DMS 273 treated with DMSO at 0.1 percent for 48 hours (cell line): ENCODE measurements around the gene NTSR1.

Experiments used
- DNase-seq: peaks from one replicate; lab custom pipeline; 2025; lab: John Stamatoyannopoulos, UW

The NTSR1 gene

DNA sequence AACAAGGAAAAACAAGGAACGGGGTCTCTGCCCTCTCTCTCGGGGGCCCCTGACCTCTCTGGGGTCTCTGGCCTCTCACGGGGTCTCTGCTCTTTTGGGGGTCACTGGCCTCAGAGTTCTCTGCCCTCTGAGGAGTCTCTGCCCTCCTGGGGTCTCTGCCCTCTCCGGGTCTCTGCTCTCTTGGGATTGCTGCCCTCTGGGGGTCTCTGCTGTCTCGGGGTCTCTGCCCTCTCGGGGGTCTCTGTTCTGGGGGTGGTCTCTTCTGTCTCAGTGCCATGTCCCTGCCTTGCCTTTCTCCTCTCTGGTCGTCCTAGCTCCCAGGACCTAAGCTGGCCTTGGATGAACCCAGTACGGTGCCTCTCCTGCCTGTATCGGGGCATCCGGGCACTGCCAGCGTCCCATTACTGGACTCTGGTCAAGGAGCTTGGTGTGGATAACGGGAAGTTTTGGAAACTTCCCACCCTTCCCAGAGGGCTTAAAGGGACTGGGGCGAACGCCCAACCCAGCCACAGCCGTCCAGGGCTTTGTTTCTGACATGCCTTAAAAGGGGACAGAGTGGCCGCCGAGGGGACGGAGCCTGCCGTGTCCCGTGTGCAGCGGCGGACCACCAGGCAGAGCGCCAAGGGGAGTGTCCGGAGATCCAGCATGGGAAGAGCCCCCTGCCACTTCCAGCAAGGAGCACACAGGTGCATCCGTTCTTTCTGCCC is 62.9 kb downstream of the NTSR1 start:
- DNase-seq, result no peak

DNA sequence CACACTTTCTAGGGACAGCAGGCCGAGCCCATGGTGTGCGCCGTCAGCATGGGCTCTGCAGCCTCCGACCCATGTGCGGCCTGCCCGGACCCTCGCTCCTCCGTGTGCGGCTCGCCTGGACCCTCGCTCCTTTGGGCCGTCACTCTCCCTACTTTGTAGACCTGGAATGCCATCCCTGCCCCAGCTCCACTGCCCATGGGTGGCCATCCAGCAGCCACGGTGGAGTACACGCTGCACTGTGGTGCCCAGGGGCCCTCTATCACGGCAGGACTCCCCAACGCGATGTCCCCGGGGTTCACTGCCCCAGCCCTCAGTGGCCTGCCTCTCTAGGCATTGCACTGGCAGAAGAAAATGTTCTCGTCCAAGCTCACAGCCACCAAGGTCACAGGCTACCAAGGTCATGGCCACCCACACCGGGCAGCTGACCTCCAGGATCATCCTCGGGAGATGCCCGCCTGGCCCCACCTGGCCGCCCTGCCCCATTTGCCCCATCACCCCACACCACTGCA is 63.5 kb downstream of the NTSR1 start:
- no peak for DNase-seq

GRCh38 chr20:62772619-62772989 is 64.0 kb downstream of the NTSR1 start:
- no peak for DNase-seq

DNA sequence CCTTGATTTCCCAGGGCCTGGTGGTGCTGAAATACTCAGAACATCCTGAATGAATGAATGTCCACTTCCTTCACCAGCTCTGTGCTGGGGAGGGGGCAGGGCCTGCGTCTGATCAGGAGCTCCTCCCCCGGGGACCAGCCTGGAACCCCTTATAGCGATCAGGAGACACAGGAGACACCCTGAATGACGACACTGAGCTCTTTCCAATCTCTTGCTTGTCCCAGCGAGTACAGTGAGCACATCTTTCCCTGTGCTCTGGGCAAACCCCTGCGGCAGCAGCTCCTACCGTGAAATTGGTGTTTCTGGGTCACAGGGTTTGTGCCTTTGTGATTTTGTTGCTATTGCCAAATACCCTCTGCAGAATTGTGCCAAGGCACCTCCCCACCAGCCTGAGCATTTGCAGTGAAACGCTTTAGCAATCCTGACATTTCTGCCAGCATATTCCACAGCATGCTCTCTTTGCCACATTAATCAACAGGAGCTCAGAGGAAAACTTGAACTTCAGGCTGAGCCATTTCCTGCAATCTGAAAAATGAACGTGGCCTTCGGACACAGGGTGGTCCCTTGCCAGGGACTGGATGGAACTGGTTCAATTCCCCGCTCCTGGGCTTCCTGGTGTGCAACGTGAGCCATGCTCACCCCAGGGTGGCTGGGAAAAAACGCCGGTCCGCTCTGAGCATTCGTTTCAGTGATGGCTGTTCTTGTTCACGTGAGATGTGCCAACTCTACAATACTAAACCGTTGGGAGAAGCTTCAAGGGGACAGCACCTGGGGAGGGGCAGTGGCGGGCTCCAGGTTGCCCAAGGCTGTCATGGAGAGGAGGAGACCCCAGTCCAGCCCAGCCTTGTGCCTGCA is 64.6 kb downstream of the NTSR1 start:
- DNase-seq, result no peak

DNA sequence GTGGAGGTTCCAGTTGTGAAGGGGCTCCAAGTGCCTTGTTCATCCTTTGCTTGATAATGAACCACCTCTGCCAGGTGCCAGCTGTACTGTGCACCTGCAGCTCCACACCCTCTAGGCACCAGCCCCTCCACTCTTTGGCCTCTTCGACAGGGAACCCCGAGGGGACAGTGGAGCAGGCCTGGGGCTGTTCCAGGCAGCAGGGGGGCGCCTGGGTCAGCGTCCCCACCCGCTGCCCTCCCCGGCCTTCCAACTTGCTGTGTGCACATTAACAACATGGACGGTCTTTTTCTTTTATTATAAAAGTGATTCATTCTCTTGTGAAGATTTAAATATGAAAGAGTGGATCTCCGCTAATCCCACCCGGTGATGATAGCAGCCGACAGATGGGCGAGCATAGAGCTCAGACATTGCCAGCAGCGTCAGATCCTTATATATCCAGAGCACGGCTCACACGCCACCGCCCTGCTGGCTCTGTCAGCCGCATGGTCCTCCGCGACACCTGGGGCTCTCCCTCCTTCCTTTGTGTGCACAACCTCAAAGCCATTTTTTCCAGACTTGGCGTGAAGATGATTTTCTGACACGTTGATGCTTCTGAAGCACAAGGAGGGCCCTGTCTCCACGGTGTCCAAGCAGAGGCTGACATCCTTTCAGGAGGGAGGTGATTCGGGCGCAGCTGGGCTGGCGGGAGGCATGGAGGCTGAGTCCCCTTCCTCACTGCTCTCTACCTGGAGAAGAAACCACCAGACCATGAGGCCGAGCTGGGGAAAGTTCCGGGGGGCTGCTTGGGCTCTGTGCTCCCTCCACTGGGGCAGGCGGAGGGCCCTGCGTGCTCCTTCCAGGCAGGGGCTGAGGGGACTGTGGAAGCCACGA is 65.4 kb downstream of the NTSR1 start:
- peak; percentile 32 for DNase-seq

GRCh38 chr20:62774762-62775161 is 66.1 kb downstream of the NTSR1 start:
- no peak for DNase-seq

DNA sequence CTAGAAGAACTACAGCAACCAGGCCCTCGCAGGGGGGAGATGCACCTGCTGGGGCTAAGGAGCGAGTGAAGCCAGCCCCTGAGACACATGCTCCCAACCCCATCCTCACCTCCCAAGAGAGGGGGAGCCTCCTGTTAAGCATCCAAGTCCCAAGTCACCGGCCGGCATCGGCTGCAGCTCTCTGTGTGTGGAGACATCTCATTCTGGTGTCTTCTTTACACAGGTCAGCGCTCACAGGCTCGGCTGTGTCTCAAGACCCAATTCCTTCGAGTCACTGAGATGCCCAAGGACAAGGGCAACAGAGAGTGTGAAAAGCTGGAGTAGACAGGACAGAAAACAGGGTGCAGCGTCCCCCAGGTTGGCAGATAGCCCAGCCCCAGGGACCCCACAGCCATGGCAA is 66.6 kb downstream of the NTSR1 start:
- DNase-seq, result no peak

DNA sequence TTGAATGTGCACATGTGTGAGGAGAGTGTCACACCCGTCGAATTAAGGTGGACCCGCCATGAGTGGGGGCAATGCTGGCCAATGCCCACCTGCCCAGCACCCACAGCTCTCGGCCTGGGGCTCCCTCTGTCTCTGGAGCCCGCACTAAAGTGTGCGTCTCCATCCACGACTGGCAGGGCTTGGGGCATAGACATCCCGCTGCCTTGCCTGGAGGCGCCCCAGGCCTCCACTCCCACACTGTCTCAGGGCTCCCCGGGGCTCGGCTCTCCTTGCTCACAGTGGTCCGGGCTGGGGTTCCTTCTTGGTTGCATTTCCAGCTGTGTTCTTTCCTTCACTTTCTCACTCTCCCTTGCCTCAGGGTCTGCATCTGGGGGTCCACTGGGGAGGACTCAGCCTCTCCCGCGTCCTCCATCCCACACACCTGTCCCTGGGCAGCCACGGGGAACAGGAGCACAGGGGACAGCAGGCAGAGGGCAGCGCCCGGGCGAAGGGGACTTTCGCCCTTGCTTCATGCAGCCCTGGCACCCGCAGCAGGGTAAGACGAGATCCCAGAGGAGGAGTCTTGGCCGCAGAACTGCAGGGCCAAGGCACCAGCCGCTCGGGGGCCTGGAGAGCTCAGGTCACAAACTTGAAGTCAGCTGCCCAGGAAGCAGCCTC is 67.5 kb downstream of the NTSR1 start:
- DNase-seq, result no peak

DNA sequence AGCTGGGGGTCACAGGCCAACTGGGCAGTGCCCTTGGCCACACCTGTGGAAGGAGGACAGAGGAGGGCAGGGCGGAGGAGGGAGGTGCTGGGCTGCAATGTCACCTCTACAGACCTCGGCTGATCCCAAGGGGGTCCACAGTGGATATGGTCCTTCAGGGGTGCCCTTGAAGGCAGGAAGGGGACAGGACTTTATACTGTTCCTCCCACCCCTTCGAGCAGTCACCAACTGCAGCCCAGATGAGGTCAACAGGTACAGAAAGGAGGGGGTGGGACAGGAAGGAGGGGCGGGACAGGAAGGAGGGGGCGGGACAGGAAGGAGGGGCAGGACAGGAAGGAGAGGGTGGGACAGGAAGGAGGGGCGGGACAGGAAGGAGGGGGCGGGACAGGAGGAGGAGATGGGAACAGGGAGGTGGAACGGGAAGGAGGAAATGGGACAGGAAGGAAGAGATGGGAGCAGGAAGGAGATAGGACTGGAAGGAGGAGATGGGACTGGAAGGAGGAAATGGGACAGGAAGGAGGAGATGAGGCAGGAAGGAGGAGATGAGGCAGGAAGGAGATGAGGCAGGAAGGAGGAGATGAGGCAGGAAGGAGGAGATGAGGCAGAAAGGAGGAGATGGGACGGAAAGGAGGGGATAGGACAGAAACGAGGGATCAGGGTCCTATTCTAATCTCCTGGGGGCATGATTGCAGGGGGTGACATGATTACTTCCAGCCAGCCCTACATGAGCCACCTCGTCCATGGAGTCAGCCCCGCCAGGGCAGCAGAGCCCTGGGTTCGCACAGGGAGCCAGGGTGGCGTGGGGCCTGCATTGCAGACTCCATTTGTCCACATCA is 68.3 kb downstream of the NTSR1 start:
- peak; percentile 35 for DNase-seq

- DNase-seq, result no peak
Measured at GRCh38 chr20:62777528-62777830, 68.8 kb downstream of the NTSR1 start.

GRCh38 chr20:62778058-62778457 is 69.4 kb downstream of the NTSR1 start:
- no peak for DNase-seq

DNA sequence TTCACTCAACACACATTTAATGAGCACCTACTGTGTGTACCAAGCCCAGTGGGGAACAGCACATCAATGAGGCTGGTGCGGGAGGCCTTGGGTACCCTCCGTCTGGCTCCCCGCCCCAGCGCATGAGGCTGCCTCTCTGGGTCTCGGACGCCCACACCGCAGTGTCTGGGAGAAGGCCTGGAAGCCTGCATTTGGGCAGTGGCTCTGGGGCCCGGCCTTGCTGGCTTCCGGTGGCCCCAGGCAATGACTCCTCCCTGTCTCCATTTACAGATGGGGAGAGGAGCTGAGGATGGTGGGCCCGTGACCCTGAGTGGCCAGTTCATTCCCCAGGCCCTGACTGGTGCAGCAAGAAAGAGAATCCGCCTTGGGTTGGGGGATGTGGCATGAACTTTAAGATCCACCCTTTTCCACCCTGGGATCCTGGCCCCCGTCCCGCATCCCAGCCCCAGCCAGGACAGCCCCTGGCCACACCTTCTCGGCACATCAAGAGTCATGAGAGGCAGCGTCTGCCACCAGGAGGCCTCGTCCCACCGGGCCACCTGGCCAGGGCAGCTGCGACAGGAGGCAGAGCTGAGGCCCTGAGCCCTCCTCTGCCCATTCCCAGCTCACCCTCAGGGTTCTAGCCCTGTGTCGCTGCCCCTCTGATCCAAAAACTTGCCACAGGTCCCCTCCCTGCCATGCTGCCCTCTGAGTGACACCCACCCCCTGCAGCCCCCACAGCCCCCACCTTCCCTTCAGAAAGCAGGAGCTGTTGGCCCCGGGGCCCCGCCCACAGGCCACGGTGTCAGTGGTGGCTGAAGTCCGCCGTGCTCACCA is 70.2 kb downstream of the NTSR1 start:
- DNase-seq, result no peak

DNA sequence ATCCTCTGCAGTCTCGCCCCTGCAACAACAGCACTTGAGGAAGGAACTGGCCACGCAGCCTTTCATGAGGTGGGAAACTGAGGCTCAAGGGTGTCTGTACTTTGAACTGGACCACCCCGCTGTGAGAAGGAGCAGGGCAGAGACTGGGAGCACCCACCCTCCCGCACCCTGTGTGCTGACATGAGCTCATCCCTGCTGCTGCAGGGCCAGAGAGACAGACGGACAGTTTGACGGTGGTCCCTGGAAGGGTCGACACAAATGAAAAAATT is 70.7 kb downstream of the NTSR1 start:
- no peak for DNase-seq

GRCh38 chr20:62780204-62780603 is 71.6 kb downstream of the NTSR1 start:
- DNase-seq, result no peak

DNA sequence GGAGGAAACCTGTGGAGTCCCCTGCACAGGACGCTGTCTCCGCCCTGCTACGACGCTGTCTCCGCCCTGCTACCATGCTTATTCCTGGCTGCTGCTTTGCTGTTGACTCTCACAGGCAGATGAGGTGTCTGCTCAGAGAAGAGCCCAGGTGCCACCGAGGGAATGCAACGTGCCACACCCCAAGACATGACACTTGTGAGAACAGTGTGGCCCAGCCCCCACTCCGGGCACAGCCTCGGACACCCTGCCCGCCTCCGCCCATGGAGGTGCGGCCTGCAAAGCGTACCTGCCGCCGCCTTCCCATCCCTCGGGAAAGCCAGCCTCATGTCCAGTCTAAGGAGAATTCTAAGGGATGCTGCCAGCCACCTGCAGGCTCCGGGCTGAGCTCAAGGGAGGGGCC is 72.1 kb downstream of the NTSR1 start:
- DNase-seq, result no peak

- no peak for DNase-seq
Measured at GRCh38 chr20:62782149-62782892, 73.7 kb downstream of the NTSR1 start.

DNA sequence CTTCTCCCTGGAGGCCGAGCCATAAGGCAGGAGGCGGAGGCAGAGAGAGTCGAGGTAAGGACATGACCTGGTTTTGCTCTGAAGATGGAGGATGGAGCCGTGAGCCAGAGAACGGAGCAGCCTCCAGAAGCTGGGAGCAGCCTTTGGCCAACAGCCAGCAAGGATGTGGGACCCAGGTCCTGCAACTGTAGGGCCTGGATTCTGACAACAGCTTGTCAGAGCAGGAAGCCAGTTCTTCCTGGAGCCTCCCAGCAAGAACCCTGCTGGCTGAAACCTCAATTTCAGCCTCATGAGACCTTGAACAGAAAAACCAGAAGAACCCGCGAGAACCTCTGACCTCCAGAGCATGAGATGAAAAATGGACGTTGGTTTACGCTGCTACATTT is 74.2 kb downstream of the NTSR1 start:
- no peak for DNase-seq

- no peak for DNase-seq
Measured at GRCh38 chr20:62784497-62784896, 75.9 kb downstream of the NTSR1 start.

- no peak for DNase-seq
Measured at GRCh38 chr20:62785393-62785792, 76.8 kb downstream of the NTSR1 start.

DNA sequence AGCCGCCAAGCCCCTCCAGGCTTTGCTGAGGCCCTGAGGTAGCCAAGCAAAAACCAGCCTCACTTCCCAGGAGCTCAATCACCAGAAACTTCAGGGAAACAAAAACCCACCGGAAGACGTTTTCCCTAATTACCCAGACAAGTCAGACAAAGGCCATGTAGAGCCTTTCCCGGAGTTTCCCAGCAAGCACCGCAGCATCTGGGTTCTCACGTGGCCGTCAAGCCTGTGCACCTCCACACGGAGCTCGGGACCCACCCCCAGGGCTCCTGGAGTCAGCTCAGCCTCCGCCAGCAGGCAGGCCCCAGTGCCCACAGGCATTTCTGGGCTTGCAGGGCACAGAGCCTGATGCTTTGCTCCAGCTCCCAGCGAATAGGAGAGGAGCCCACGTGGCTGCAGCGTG is 77.5 kb downstream of the NTSR1 start:
- no peak for DNase-seq
